ENCODE data around the gene OR6N1. TPM values are rescaled to one million over a fixed set of nuclear protein-coding genes. Genes with fewer than 3 reads are reported as not detected.

The OR6N1 gene
- polyA plus RNA-seq, 3 donors: not detected

- no peak for DNase-seq
- Histone ChIP-seq H3K9me3 (replicated peaks in 1 of 2; ENCODE audit: control insufficient read depth in 1 of 2, insufficient read depth in 1 of 2, low read length in 2 of 2) (no peaks in the 10 kb centered on the region), H3K27me3 (ENCODE audit: control insufficient read depth in 2 of 2, insufficient read depth in 2 of 2, low read length in 2 of 2) (no peaks in the 10 kb centered on the region), H3K36me3 (replicated peaks in 1 of 2; ENCODE audit: control insufficient read depth in 1 of 2, insufficient read depth in 2 of 2, low read length in 2 of 2) (no peaks in the 10 kb centered on the region), H3K4me1 (ENCODE audit: control insufficient read depth in 1 of 2, insufficient read depth in 2 of 2, low read length in 2 of 2) (no peaks in the 10 kb centered on the region), H2AFZ (ENCODE audit: insufficient read depth, low read depth, low read length, poor library complexity, severe bottlenecking) (no peak within 1 kb of the TSS), H4K20me1 (ENCODE audit: insufficient read depth, low read length) (no peaks in the 10 kb centered on the region), H3K4me3 (replicated peaks in 1 of 3; ENCODE audit: low read depth in 2 of 3, low read length in 3 of 3) (no peak within 1 kb of the TSS), H3K79me2 (ENCODE audit: insufficient read depth, low read length) (no peaks in the 10 kb centered on the region), H3K4me2 (replicated peaks; ENCODE audit: extremely low read depth, low read length, poor library complexity, severe bottlenecking) (no peak within 1 kb of the TSS), H3K9ac (ENCODE audit: insufficient read depth, low read length, poor library complexity, severe bottlenecking) (no peak within 1 kb of the TSS), H3K27ac (ENCODE audit: low read depth in 1 of 2, low read length in 2 of 2) (no peak within 1 kb of the TSS)
- no peak within 1 kb of the TSS for H3K4me3 Mint-ChIP-seq
- WGBS (ENCODE audit: insufficient coverage): no CpG with 5 or more reads among the region's 2 CpGs
- peaks cover 0 to 5% (median 1%) of the 10 kb centered on the region in 7 donors for H3K9me3 Mint-ChIP-seq
- TF ChIP-seq CTCF (IDR thresholded peaks at IDR 0.05): no peak
- intact Hi-C loops (cut with micrococcal nuclease): no loop called here
- H3K27me3 Mint-ChIP-seq (ENCODE audit: low read depth in 3 of 3): peaks cover 0 to 1% (median 1%) of the 10 kb centered on the region in 3 donors
- H3K4me1 Mint-ChIP-seq: peaks cover 12% of the 10 kb centered on the region
- H3K36me3 Mint-ChIP-seq: no peaks in the 10 kb centered on the region
- no peak within 1 kb of the TSS for H3K27ac Mint-ChIP-seq
These were observed 17.6 kb downstream of the OR6N1 start, which contains the start of gene OR6K6 for GRCh38 chr1:158754420-158754819. Gene OR6K6, plus strand, starts transcription at chr1:158754720. Its CDS starts 168 bp downstream, at chr1:158754888.

- intact Hi-C loops (cut with micrococcal nuclease): no loop called here
- DNase-seq: no peak
These were observed 19.8 kb downstream of the OR6N1 start for GRCh38 chr1:158752155-158752712.

More at GRCh38 chr1:158752155-158752712, 19.8 kb downstream of the OR6N1 start:
- Mint-ChIP-seq H3K27ac (no peak overlapping the region), H3K27me3 (ENCODE audit: low read depth in 3 of 3) (peaks cover 0 to 3% (median 2%) of the 10 kb centered on the region in 3 donors), H3K4me3 (no peak overlapping the region), H3K36me3 (no peaks in the 10 kb centered on the region), H3K4me1 (peaks cover 12% of the 10 kb centered on the region), H3K9me3 (peaks cover 0 to 3% (median 0%) of the 10 kb centered on the region in 7 donors)
- H4K20me1 ChIP-seq (ENCODE audit: insufficient read depth, low read length): no peaks in the 10 kb centered on the region
- WGBS (ENCODE audit: insufficient coverage): 89% methylated on average over 6 of the region's 9 CpGs
- H3K27ac ChIP-seq (ENCODE audit: low read depth in 1 of 2, low read length in 2 of 2): no peak overlapping the region
- H3K79me2 ChIP-seq (ENCODE audit: insufficient read depth, low read length): no peaks in the 10 kb centered on the region
- no peaks in the 10 kb centered on the region for H3K4me1 ChIP-seq (ENCODE audit: control insufficient read depth in 1 of 2, insufficient read depth in 2 of 2, low read length in 2 of 2)
- H2AFZ ChIP-seq (ENCODE audit: insufficient read depth, low read depth, low read length, poor library complexity, severe bottlenecking): no peak overlapping the region
- no peaks in the 10 kb centered on the region for H3K36me3 ChIP-seq (replicated peaks in 1 of 2; ENCODE audit: control insufficient read depth in 1 of 2, insufficient read depth in 2 of 2, low read length in 2 of 2)
- H3K9ac ChIP-seq (ENCODE audit: insufficient read depth, low read length, poor library complexity, severe bottlenecking): no peak overlapping the region
- no peaks in the 10 kb centered on the region for H3K27me3 ChIP-seq (ENCODE audit: control insufficient read depth in 2 of 2, insufficient read depth in 2 of 2, low read length in 2 of 2)
- no peaks in the 10 kb centered on the region for H3K9me3 ChIP-seq (replicated peaks in 1 of 2; ENCODE audit: control insufficient read depth in 1 of 2, insufficient read depth in 1 of 2, low read length in 2 of 2)
- TF ChIP-seq CTCF (IDR thresholded peaks at IDR 0.05): no peak
- H3K4me3 ChIP-seq (replicated peaks in 1 of 3; ENCODE audit: low read depth in 2 of 3, low read length in 3 of 3): no peak overlapping the region
- no peak overlapping the region for H3K4me2 ChIP-seq (replicated peaks; ENCODE audit: extremely low read depth, low read length, poor library complexity, severe bottlenecking)

All from CD14-positive monocyte (primary cell).